ENCODE measurements around the gene ABCB8. TPM values are rescaled to one million over a fixed set of nuclear protein-coding genes. Genes with fewer than 3 reads are reported as not detected.

ABCB8 gene
- total and polyA plus RNA-seq, 9 of the 15 experiments (the other 6 are each of a cell fraction or from before 2014, with no cell fraction given), result 7.6 to 106 (median 36.3) TPM

- TF ChIP-seq PHTF2 (CRISPR knock-in tag; IDR thresholded peaks at IDR 0.05) (no peak), MXI1 (IDR thresholded peaks at IDR 0.05; ENCODE audit: low read depth, low read length) (no peak), CREM (IDR thresholded peaks at IDR 0.05; ENCODE audit: low read depth) (0 out of 2 replicates have a peak, but pooled peaks have one; percentile 2), DNMT1 (IDR thresholded peaks at IDR 0.05) (no peak), HDAC6 (IDR thresholded peaks at IDR 0.05; ENCODE audit: low read depth, low read length) (no peak), STAG1 (CRISPR knock-in tag; IDR thresholded peaks at IDR 0.05; ENCODE audit: borderline replicate concordance) (no peak), ZBTB7A (IDR thresholded peaks at IDR 0.05; ENCODE audit: borderline replicate concordance, control insufficient read depth, low read depth, low read length) (peak; percentile 77; the same call in 1 of the 2 replicates), XRCC4 (IDR thresholded peaks at IDR 0.05; ENCODE audit: extremely low read depth, insufficient read depth, insufficient read length) (no peak), CEBPG (CRISPR knock-in tag; IDR thresholded peaks at IDR 0.05) (no peak), CEBPG (tag; conservative IDR thresholded peaks at IDR 0.05 in 1 of 2, IDR thresholded peaks at IDR 0.05 in 1 of 2) (no peak), KLF13 (tag; IDR thresholded peaks at IDR 0.05; ENCODE audit: borderline replicate concordance, low read depth) (no peak), ZNF449 (CRISPR knock-in tag; IDR thresholded peaks at IDR 0.05) (no peak), THRB (CRISPR knock-in tag; conservative IDR thresholded peaks at IDR 0.05) (no peak), NFE2 (IDR thresholded peaks at IDR 0.05; ENCODE audit: low read depth) (peak; percentile 66), CHAMP1 (IDR thresholded peaks at IDR 0.05) (no peak), ZNF639 (CRISPR knock-in tag; conservative IDR thresholded peaks at IDR 0.05 in 1 of 2, IDR thresholded peaks at IDR 0.05 in 1 of 2) (peak in 1 of 2 experiments; percentile 51; a peak in 2 of 4 replicates), SAFB2 (IDR thresholded peaks at IDR 0.05; ENCODE audit: borderline replicate concordance, low read depth, low read length, severe bottlenecking) (no peak), ZNF175 (CRISPR knock-in tag; IDR thresholded peaks at IDR 0.05; ENCODE audit: low read depth) (no peak), MAZ (CRISPR knock-in tag; conservative IDR thresholded peaks at IDR 0.05 in 1 of 2, IDR thresholded peaks at IDR 0.05 in 1 of 2) (peak in 1 of 2 experiments; percentile 35; a peak in 1 of 4 replicates), SIN3A (IDR thresholded peaks at IDR 0.05; ENCODE audit: borderline replicate concordance in 2 of 2, control insufficient read depth in 1 of 2, low read depth in 2 of 2, low read length in 2 of 2) (no peak)
Observed at GRCh38 chr7:150996376-150997074, 31.7 kb upstream of the ABCB8 start (continued).

All from K562 (cell line).